ENCODE measurements around the gene MTARC2. TPM values are rescaled to one million over a fixed set of nuclear protein-coding genes. Genes with fewer than 3 reads are reported as not detected.

The MTARC2 gene
- total and polyA plus RNA-seq, 2 experiments from 2014 or later = 1.9 to 4.8 TPM

- no peaks in the 10 kb centered on the region for H3K9me2 ChIP-seq (ENCODE audit: insufficient read depth)
- H3K4me1 ChIP-seq (ENCODE audit: insufficient read depth) = no peaks in the 10 kb centered on the region
- H3F3A ChIP-seq (ENCODE audit: insufficient read depth) = no peaks in the 10 kb centered on the region
- H4K20me1 ChIP-seq (ENCODE audit: insufficient read depth) = no peaks in the 10 kb centered on the region
- peak overlapping the region; percentile 44 for H3K4me2 ChIP-seq (ENCODE audit: unreplicated experiment)
- 14 to 15% methylated on average over 20 of the region's 20 CpGs for WGBS, 2 experiments (ENCODE audit: low coverage in 1 of 2, low lambda C conversion rate in 2 of 2, missing lambda C conversion rate in 2 of 2)
- H3K27ac ChIP-seq = no peak overlapping the region
- in situ Hi-C loops (cut with MboI) = no loop called here
- no peak for TF ChIP-seq EZH2phosphoT487 (IDR thresholded peaks at IDR 0.05; ENCODE audit: insufficient read depth, low read depth)
- no peak for TF ChIP-seq EZH2 (IDR thresholded peaks at IDR 0.05; ENCODE audit: insufficient read depth, poor library complexity, severe bottlenecking)
- 0 out of 2 replicates have a peak overlapping the region, but pooled peaks have one; percentile 39 for H3K4me3 ChIP-seq
- no peaks in the 10 kb centered on the region for H3K36me3 ChIP-seq (ENCODE audit: low read depth)
- peak overlapping the region; percentile 52; the same call in 1 of the 2 replicates for H2AFZ ChIP-seq
- H3K79me2 ChIP-seq (ENCODE audit: insufficient read depth) = no peaks in the 10 kb centered on the region
- peak; percentile 90 for DNase-seq
- H3K9ac ChIP-seq = no peak overlapping the region
- peaks cover 10% of the 10 kb centered on the region; the same call in 1 of the 2 replicates for H3K27me3 ChIP-seq (replicated peaks; ENCODE audit: insufficient read depth)
- no peaks in the 10 kb centered on the region for H3K9me3 ChIP-seq (ENCODE audit: low read depth)
These were observed 62.1 kb downstream of the MTARC2 start for GRCh38 chr1:220810179-220810653.

GRCh38 chr1:220810963-220811362 lies 62.8 kb downstream of the MTARC2 start:
- H3K9ac ChIP-seq = no peak overlapping the region
- no peaks in the 10 kb centered on the region for H3F3A ChIP-seq (ENCODE audit: insufficient read depth)
- 64 to 76% methylated on average over 2 of the region's 2 CpGs for WGBS, 2 experiments (ENCODE audit: low coverage in 1 of 2, low lambda C conversion rate in 2 of 2, missing lambda C conversion rate in 2 of 2)
- no peaks in the 10 kb centered on the region for H3K79me2 ChIP-seq (ENCODE audit: insufficient read depth)
- H4K20me1 ChIP-seq (ENCODE audit: insufficient read depth) = no peaks in the 10 kb centered on the region
- no peak overlapping the region for H3K27ac ChIP-seq
- no peaks in the 10 kb centered on the region for H3K9me3 ChIP-seq (ENCODE audit: low read depth)
- H3K4me3 ChIP-seq = no peak overlapping the region
- no peaks in the 10 kb centered on the region for H3K4me1 ChIP-seq (ENCODE audit: insufficient read depth)
- H3K9me2 ChIP-seq (ENCODE audit: insufficient read depth) = no peaks in the 10 kb centered on the region
- no peak for DNase-seq
- H2AFZ ChIP-seq = no peak overlapping the region
- peaks cover 10% of the 10 kb centered on the region; the same call in 1 of the 2 replicates for H3K27me3 ChIP-seq (replicated peaks; ENCODE audit: insufficient read depth)
- TF ChIP-seq EZH2 (IDR thresholded peaks at IDR 0.05; ENCODE audit: insufficient read depth, poor library complexity, severe bottlenecking) (no peak), EZH2phosphoT487 (IDR thresholded peaks at IDR 0.05; ENCODE audit: insufficient read depth, low read depth) (no peak)
- H3K4me2 ChIP-seq (ENCODE audit: unreplicated experiment) = no peak overlapping the region
- in situ Hi-C loops (cut with MboI) = no loop called here
- no peaks in the 10 kb centered on the region for H3K36me3 ChIP-seq (ENCODE audit: low read depth)

DNA sequence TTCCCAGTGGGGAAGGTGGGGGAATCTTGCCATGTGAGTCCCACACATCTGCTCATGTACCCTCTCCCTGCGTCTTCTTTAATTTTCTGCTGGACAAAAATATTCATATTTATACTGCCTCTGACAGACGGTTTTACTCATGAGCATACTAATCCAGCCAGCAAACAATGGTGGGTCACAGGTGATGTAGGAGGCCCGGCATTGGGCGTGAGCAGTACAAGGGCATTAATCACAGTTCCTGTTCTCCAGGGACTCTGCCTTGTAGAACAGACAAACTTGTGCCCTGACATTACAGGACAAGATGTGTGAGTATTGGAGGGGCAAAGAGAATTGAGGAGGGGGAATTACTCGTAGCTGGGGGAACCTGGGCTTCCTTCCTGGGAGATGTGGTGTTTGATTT lies 63.6 kb downstream of the MTARC2 start:
- H3K9me2 ChIP-seq (ENCODE audit: insufficient read depth) = no peaks in the 10 kb centered on the region
- peaks cover 10% of the 10 kb centered on the region; the same call in 1 of the 2 replicates for H3K27me3 ChIP-seq (replicated peaks; ENCODE audit: insufficient read depth)
- no peak for DNase-seq
- H3K27ac ChIP-seq = no peak overlapping the region
- no peaks in the 10 kb centered on the region for H3K79me2 ChIP-seq (ENCODE audit: insufficient read depth)
- WGBS, 2 experiments (ENCODE audit: low coverage in 1 of 2, low lambda C conversion rate in 2 of 2, missing lambda C conversion rate in 2 of 2) = 78 to 84% methylated on average over 5 of the region's 5 CpGs
- no peak overlapping the region for H3K4me2 ChIP-seq (ENCODE audit: unreplicated experiment)
- H3K9me3 ChIP-seq (ENCODE audit: low read depth) = no peaks in the 10 kb centered on the region
- no peaks in the 10 kb centered on the region for H3K4me1 ChIP-seq (ENCODE audit: insufficient read depth)
- no peak overlapping the region for H2AFZ ChIP-seq
- H3K4me3 ChIP-seq = no peak overlapping the region
- H4K20me1 ChIP-seq (ENCODE audit: insufficient read depth) = no peaks in the 10 kb centered on the region
- in situ Hi-C loops (cut with MboI) = no loop called here
- H3K9ac ChIP-seq = no peak overlapping the region
- TF ChIP-seq EZH2phosphoT487 (IDR thresholded peaks at IDR 0.05; ENCODE audit: insufficient read depth, low read depth) = no peak
- TF ChIP-seq EZH2 (IDR thresholded peaks at IDR 0.05; ENCODE audit: insufficient read depth, poor library complexity, severe bottlenecking) = no peak
- no peaks in the 10 kb centered on the region for H3K36me3 ChIP-seq (ENCODE audit: low read depth)
- H3F3A ChIP-seq (ENCODE audit: insufficient read depth) = no peaks in the 10 kb centered on the region

DNA sequence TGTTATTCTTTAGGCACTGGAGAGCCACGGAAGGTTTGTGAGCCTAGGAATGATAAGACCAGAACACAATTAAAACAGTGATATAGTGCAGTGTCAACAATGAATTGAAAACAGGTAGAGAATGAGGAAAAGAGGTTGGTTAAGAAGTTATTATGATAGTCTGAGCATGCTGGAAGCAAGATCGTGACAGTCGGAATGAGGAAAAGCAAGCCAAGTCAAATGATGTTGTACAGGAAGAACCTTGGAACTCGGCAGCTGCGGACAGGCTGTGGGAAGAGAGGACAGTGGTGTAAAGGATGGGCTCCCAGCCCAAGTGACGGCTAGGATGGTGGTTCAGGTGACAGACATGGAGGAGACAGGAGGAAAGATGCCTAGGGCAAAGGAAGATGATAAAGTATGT lies 64.2 kb downstream of the MTARC2 start:
- Histone ChIP-seq H3K9me3 (ENCODE audit: low read depth) (no peaks in the 10 kb centered on the region), H3K27me3 (replicated peaks; ENCODE audit: insufficient read depth) (peaks cover 10% of the 10 kb centered on the region; the same call in 1 of the 2 replicates), H3K4me3 (no peak overlapping the region), H4K20me1 (ENCODE audit: insufficient read depth) (no peaks in the 10 kb centered on the region), H3K4me1 (ENCODE audit: insufficient read depth) (no peaks in the 10 kb centered on the region), H3K9me2 (ENCODE audit: insufficient read depth) (no peaks in the 10 kb centered on the region), H3K9ac (no peak overlapping the region), H2AFZ (no peak overlapping the region), H3K36me3 (ENCODE audit: low read depth) (no peaks in the 10 kb centered on the region), H3K4me2 (ENCODE audit: unreplicated experiment) (no peak overlapping the region), H3K27ac (no peak overlapping the region), H3K79me2 (ENCODE audit: insufficient read depth) (no peaks in the 10 kb centered on the region), H3F3A (ENCODE audit: insufficient read depth) (no peaks in the 10 kb centered on the region)
- DNase-seq = no peak
- WGBS, 2 experiments (ENCODE audit: low coverage in 1 of 2, low lambda C conversion rate in 2 of 2, missing lambda C conversion rate in 2 of 2) = 61 to 63% methylated on average over 6 of the region's 6 CpGs
- TF ChIP-seq EZH2phosphoT487 (IDR thresholded peaks at IDR 0.05; ENCODE audit: insufficient read depth, low read depth) (no peak), EZH2 (IDR thresholded peaks at IDR 0.05; ENCODE audit: insufficient read depth, poor library complexity, severe bottlenecking) (no peak)
- in situ Hi-C loops (cut with MboI) = no loop called here

All from GM23248 (cell line).